GM18907 (cell line): Measurements from ENCODE around the gene STKLD1.
"Not testable (repeated sequence)": the region's sequence is repeated elsewhere in the genome, so short reads cannot be mapped to it uniquely, and the experiment has no call there.

Experiments used
- ATAC-seq: cut with Tn5 transposase; IDR thresholded peaks from one replicate; pipeline ENCODE4 v1.9.1; 2021; ENCODE audit warnings: mild to moderate bottlenecking, moderate library complexity; ENCODE audit not compliant: unreplicated experiment

The STKLD1 gene

GRCh38 chr9:133382507-133383141 is 6.5 kb downstream of the STKLD1 start:
- no peak for ATAC-seq

DNA sequence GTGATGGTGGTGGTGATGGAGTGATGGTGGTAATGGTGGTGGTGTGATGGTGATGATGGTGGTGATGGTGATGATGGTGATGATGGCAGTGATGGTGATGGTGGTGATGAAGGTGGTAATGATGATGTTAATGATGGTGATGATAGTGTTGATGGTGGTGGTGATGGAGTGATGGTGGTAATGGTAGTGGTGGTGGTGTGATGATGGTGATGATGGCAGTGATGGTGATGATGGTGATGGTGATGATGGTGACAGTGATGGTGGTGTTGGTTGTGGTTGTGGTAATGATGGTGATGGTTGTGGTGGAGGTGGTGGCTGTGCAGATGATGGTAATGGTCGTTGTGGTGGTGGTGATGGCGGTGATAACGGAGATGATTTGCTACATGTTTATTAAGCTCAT is 7.3 kb downstream of the STKLD1 start:
- no peak for ATAC-seq

DNA sequence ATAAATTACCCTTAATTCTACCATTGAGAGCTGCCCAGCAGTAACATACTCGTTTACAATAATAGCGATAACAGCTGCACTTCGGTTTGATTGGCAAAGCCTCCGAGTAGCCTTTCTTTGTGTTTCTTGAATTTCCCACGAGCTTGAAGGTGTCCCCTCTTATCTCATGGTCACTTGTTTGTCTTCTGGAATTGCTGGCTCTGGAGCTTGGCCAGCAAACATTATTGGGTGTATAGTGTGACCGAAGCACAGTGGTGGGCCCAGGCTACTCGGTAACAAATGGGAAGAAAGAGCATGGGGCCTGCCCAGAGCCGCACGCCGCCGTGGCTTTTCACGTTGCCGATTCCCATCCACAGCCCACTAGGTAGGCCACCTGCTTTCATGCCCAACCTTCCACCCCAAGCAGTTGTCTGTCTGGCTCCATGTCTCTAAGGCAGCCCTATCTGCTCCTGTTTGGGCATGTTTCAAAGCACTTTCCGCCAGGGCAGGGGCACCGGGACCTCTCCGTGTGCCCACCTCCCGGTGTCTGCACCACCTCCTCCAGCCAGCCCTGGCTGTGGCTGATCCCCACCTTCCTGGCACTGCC is 8.7 kb downstream of the STKLD1 start:
- ATAC-seq: no peak

- no peak for ATAC-seq
Measured at GRCh38 chr9:133385452-133385851, 9.3 kb downstream of the STKLD1 start.

GRCh38 chr9:133386338-133386737 is 10.2 kb downstream of the STKLD1 start:
- no peak for ATAC-seq

GRCh38 chr9:133387680-133388079 is 11.5 kb downstream of the STKLD1 start:
- no peak for ATAC-seq

GRCh38 chr9:133389025-133389557 is 12.9 kb downstream of the STKLD1 start:
- ATAC-seq: no peak

GRCh38 chr9:133389562-133389961 is 13.4 kb downstream of the STKLD1 start:
- ATAC-seq: no peak

DNA sequence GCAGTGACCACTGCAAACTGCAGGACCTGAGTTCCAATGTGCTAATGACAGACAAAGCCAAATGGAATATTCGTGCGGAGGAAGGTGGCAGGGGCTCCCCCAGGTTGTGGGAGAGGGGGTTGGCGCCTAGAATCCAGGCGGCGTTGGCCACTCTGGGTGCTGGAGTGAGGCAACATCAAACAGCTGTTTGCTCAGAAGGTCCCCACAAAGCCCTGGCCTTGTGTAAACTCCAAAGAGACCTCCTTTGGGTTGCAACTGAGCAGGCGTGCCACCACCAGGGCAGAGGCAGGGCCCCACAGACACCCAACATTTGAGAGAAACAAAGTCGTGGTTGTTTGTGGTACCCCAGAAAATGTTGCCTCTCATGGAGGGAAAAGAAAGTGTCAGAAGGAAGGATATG is 14.5 kb downstream of the STKLD1 start:
- no peak for ATAC-seq

DNA sequence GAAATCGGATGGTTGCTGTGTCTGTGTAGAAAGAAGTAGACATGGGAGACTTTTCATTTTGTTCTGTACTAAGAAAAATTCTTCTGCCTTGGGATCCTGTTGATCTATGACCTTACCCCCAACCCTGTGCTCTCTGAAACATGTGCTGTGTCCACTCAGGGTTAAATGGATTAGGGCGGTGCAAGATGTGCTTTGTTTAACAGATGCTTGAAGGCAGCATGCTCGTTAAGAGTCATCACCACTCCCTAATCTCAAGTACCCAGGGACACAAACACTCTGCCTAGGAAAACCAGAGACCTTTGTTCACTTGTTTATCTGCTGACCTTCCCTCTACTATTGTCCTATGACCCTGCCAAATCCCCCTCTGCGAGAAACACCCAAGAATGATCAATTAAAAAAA is 15.3 kb downstream of the STKLD1 start:
- ATAC-seq: not testable (repeated sequence)

DNA sequence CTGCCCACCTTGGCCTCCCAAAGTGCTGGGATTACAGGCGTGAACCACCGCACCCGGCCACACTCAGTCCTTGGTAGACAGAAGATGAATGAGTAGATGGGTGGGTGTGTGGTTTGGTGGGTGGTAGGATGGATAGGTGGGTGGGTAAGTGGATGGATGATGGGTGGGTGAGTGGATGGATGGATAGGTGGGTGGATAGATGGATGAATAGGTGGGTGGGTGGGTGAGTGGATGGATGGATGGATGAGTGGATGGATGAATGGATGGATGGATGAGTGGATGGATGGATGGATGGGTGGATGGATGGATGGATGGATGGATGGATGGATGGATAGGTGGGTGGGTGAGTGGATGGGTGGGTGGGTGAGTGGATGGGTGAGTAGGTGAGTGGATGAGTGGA is 16.1 kb downstream of the STKLD1 start:
- ATAC-seq: not testable (repeated sequence)

DNA sequence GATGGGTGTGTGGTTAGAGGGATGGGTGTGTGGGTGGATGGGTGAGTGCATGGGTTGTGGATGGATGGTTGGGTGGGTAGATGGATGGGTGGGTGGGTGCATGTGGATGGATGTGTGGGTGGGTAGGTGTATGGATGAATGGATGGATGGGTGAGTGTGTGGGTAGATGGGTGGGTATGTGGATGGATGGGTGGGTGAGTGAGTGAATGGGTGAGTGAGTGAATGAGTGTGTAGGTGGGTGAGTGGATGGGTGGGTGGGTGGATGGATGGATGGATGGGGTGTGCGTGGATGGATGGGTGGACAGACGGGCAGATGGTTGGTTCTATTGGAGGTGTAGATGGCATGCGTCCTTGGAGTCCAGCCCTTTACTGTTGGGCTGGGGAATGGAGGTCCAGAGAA is 17.2 kb downstream of the STKLD1 start:
- ATAC-seq: no peak

- no peak for ATAC-seq
Measured at GRCh38 chr9:133394687-133395271, 18.6 kb downstream of the STKLD1 start.

- no peak for ATAC-seq
Measured at GRCh38 chr9:133396952-133397351, 20.8 kb downstream of the STKLD1 start.

GRCh38 chr9:133397370-133397769 is 21.2 kb downstream of the STKLD1 start:
- ATAC-seq: no peak

DNA sequence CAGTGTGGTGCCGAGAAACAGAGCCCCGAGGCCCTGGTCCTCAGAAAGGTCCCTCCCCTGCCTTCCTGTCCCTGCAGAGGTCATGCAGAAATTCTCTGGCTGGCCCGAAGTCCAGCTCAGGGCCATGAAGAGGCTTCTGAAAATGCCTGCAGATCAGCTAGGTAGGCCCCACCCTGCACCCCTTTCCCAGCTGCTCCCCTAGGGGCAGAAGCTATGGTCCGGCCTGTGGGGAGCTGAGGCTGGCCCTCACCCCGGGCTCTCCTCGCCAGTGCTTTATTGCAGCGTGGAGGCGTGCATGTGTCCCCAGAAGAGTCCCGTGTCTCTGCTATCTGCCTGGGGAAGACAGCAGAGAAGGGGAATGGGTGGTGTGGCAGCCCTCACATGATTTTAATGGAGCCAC is 21.7 kb downstream of the STKLD1 start:
- ATAC-seq: no peak

GRCh38 chr9:133400292-133400691 is 24.1 kb downstream of the STKLD1 start:
- no peak for ATAC-seq

- no peak for ATAC-seq
Measured at GRCh38 chr9:133401588-133401987, 25.4 kb downstream of the STKLD1 start.

DNA sequence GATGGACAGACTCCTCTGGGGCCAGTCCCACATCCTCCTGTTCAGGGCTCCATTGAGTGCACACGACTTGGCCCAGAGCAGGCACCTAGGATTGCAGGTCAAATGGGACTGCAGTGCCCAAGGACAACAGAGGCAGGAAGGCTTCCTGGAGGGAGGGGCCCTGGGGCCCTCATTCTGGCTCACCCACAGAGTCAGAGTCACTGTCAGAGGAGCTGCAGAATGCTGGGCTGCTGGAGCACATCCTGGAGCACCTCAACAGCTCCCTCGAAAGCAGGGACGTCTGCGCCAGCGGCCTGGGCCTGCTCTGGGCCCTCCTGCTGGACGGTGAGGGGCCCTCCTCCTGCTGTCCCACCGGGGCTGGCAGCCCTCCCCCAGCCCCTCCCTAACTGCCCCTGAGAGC is 26.5 kb downstream of the STKLD1 start:
- ATAC-seq: no peak

- no peak for ATAC-seq
Measured at GRCh38 chr9:133403766-133404453, 27.7 kb downstream of the STKLD1 start.

DNA sequence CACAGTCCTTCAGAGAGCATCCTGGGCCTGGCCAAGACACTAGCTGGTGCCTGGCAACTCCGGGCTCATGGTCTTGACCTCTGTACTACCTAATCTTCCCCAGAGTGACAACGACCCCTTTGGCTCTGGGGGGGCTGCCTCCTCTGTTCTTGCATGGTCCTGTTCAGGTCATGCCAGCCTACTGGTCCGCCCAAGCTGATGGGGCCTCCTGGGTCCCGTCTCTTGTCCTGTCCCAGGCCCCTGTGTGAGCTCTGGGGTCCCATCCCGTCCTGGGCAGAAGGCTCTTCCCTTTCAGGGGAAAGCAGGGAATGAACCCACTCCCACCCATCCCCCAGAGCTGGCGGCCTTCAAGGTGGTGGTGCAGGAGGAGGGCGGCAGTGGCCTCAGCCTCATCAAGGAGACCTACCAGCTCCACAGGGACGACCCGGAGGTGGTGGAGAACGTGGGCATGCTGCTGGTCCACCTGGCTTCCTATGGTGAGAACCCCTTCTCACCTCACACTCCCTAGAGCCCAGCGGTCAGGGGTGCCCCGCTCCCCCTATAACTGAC is 28.4 kb downstream of the STKLD1 start:
- no peak for ATAC-seq
